NCI-H2081 treated with DMSO at 0.1 percent for 48 hours (cell line): ENCODE data around the gene SRRM3.
A peak's percentile ranks its signal among the peaks of the same experiment; 100 is the strongest.
"Not testable (repeated sequence)": the region's sequence is repeated elsewhere in the genome, so short reads cannot be mapped to it uniquely, and the experiment has no call there.

ENCODE experiments used
- DNase-seq: peaks from one replicate; lab custom pipeline; 2025; lab: John Stamatoyannopoulos, UW

SRRM3 gene, protein sequence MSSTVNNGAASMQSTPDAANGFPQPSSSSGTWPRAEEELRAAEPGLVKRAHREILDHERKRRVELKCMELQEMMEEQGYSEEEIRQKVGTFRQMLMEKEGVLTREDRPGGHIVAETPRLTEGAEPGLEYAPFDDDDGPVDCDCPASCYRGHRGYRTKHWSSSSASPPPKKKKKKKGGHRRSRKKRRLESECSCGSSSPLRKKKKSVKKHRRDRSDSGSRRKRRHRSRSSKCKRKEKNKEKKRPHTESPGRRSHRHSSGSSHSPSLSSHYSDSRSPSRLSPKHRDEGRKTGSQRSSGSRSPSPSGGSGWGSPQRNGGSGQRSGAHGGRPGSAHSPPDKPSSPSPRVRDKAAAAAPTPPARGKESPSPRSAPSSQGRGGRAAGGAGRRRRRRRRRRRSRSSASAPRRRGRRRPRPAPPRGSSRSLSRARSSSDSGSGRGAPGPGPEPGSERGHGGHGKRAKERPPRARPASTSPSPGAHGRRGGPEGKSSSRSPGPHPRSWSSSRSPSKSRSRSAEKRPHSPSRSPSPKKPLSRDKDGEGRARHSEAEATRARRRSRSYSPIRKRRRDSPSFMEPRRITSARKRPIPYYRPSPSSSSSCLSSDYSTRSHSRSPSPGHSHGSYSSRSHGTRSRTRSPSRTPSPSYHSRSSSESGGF

DNA sequence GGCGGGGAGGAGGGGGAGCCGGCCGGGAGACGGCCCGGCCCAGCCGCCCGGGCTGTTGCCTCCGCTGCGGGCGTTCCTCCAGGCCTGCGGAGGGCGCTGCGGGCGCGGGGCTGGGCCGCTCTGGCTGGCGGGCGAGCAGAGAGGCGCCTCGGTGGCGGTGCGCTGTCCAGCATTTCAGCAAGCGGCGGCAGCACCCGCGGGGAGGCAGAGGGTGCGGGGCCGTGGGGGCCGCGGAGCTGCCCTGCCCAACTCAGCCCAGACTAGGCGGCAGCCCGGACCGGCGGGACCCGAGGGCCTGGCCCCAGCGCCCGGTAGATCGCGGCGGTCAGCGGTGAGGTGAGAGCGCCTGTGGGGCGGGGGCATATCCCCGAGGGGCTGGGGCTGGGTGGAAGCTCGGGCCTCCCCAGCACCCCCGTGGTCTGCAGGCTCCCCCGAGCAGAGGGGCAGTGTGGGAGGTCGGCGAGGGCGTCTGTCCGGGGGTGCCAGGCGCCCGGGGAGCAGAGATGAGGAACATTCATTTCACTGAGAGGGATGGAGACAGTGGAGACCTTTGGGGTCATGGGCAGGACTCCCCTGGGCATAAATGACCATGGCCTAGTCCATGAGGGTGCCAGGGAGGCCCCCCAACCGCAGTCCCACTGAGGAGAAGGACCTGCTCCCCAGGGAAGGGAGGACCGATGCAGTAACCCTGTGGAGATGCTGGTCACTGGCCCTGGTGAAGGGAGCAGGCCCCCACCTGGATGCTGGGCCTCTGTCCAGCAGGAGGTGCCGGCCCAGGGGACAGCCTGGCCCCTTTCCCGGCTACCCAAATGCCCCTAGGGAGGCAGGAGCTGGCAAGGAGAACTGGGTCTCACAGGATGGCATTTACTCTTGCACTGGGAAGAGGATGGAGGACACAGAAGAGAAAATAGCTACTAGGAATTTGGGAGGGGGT is at the start of gene SRRM3:
TSS of gene SRRM3 (plus strand) at position 165 of the 934 bp plus-strand sequence. CDS start 33,171 bp downstream, outside the sequence.
- peak; percentile 8 for DNase-seq

GRCh38 chr7:76151932-76152331 is 49.8 kb upstream of the SRRM3 start:
- DNase-seq = no peak

DNA sequence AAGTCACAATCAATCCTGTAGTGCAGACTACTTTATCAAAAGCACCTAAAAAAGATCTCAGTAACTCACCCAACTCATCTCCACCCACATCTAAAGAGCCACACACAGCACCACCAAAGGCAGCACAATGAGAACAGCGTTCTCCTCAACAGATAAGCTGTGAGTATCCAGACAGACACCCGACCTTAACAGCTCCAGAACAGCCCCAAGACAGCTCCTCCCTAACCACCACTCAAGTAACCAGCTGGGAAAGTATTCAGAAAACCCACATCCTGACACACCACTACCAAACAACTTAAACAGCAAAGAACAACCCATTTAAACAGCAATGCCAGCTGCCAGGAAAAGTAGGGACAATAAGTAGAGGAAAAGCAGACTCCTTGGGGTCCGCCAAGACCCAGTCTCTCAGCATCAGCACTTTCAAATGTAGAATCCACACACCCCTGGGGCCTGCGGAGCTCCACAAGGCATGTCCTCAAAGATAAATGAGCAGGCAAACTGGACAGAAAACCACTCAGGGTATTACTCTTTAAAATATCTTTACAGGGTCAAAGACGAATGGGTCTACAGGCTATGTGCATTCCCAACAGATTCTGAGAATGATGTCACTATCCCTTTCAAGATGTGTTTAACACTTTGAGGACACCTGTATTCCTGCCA is 48.0 kb upstream of the SRRM3 start:
- DNase-seq = not testable (repeated sequence)

GRCh38 chr7:76155938-76156337 is 45.8 kb upstream of the SRRM3 start:
- DNase-seq = no peak

- DNase-seq = not testable (repeated sequence)
These were observed 44.6 kb upstream of the SRRM3 start for GRCh38 chr7:76156992-76157685.

GRCh38 chr7:76158416-76158815 is 43.3 kb upstream of the SRRM3 start:
- not testable (repeated sequence) for DNase-seq

DNA sequence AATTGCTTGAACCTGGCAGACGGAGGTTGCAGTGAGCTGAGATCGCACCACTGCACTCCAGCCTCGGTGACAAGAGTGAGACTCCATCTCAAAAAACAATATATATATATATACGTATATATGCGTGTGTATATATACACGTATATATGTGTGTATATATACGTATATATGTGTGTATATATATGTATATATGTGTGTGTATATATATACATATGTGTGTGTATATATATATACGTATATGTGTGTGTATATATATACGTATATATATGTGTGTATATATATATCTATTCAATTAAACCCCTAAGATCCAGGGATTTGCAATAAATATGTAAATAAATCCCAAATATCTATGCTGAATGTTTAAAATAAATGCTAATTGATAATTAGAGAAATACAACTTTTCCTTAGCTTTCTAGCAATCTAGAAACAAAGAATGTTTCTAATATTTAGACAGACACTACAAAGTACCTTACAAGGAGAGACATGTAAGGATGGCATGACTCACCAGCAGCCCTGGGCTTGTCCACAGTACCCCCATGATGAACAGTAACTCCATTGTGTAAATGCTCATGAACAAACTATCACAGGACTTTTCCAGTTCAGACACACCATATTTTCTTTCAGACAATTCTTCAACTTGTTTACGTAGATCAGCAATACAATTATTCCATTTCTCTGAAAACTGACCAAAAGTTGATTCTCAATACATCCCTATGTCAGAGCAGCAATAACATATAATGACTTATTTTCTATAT is 39.1 kb upstream of the SRRM3 start:
- DNase-seq = not testable (repeated sequence)

DNA sequence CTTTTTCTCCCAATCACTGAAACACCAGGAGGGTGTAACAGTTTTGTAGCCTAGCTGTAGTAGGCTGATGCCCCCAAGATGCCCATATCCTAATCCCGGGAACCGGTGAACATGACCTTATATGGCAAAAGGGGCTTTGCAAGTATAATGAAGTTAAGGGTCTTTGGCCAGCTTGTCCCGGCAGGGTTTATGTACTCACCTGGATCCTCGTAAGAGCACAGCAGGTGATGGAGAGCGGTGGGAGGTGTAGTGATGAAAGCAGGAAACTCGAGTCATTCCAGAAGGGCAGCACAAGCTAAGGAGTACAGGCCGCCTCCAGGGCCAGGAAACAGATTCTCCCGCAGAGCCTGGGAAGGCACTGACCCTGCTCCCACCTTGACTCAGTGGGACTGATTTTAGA is 37.9 kb upstream of the SRRM3 start:
- peak; percentile 52 for DNase-seq

DNA sequence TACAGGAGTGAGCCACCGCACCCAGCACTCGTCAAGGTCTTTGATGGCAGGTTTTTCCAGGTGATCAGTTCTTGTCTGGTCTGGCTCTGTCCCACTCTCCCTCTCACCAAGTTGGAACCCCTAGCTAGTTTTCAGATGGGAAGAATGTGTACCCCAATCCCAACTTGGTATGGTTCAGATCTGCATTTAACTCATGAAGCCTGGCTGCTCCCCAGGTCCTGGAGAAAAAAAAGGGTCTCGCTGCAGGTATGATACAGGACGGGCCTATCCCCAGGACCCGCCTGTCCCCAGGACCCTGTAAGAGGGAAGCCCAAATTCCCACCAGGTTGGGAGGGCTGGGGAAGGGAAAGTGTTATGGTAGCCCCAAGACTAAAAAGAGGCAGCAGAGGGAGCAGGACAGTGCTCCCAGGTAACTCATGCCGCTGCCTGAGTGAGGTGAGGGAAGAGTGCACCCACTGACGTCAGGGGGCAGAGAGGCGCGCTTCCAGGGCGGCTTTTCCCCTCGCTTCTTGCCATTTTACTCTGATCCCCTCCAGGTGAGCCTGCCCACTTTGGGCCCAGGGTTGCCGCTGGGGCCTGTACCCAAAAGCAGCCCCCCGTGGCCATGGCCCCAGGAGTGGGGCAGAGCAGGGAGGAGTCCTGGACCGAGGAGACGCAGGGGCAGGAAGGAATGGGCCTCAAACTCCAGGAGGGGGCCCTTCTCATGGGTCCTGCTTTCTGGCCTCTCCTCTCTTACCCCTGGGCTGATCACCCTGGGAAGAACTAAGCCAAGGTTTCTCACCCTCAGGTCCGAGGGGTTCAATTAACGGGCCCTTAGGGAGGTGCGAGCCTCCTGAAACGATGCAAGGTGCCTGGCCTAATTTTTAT is 36.4 kb upstream of the SRRM3 start:
- no peak for DNase-seq

- no peak for DNase-seq
These were observed 35.7 kb upstream of the SRRM3 start for GRCh38 chr7:76165973-76166403.

DNA sequence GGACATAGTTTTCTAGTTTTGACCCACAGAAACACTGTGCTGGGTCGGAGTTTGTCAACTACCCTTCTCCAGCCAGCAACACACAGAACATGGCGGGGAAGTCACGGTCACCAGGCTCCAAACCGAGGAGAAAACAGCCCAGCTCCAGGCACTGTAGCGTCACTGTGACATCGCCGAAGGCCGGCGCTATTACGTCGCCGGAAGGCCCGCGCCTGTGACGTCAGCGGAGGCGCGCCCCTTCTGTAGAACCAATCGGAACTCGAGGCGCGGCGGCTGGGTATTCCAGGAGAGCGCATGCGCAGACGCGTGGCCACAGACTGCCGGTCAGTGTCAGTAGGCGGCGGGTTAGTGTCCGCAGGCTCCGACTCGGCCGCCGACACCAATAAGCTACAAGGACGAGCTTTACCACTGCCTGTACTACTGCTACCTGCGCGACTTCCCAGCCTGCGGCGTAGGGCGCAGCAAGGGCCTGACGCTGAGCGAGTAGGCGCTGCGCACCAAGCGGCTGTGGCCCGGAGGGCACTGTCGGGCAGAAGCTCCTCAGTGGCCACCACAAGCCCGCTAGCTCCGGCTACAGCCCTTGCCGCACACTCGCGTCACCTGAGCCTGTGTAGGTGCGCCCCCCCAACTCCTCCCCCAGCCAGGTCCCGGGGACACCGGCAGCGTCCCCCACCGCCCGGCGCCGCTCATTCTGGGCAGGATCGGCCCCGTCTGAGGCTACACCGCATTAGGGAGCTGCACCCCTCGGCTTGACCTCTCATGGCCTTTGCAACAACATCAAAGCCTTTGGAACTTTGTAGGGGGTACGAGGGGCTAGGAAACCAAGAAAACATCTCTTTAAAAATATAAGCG is 35.1 kb upstream of the SRRM3 start:
- DNase-seq = peak; percentile 90

- DNase-seq = no peak
These were observed 28.0 kb upstream of the SRRM3 start for GRCh38 chr7:76173566-76174205.

- not testable (repeated sequence) for DNase-seq
These were observed 24.7 kb upstream of the SRRM3 start for GRCh38 chr7:76176951-76177350.

- no peak for DNase-seq
These were observed 22.0 kb upstream of the SRRM3 start for GRCh38 chr7:76179686-76180085.

- no peak for DNase-seq
These were observed 19.3 kb upstream of the SRRM3 start for GRCh38 chr7:76182225-76182960.

GRCh38 chr7:76185187-76185896 is 16.4 kb upstream of the SRRM3 start:
- DNase-seq = no peak
